GM21529 (cell line): ENCODE measurements around the gene IL12B.
"Not testable (repeated sequence)": the region's sequence is repeated elsewhere in the genome, so short reads cannot be mapped to it uniquely, and the experiment has no call there.

Experiments
- ATAC-seq: cut with Tn5 transposase; IDR thresholded peaks from one replicate; pipeline ENCODE4 v1.9.1; 2021; ENCODE audit not compliant: unreplicated experiment

Gene IL12B

DNA sequence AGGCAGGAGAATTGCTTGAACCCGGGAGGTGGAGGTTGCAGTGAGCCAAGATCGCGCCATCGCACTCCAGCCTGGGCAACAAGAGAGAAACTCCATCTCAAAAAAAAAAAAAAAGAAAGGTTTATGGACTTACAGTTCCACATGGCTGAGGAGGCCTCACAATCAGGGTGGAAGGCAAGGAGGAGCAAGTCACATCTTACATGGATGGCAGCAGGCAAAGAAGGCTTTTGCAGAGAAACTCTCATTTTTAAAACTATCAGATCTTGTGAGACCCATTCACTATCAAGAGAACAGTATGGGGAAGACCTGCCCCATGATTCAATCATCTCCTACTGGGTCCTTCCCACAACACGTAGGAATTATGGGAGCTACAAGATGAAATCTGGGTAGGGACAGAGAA is 33.0 kb downstream of the IL12B start:
- not testable (repeated sequence) for ATAC-seq

DNA sequence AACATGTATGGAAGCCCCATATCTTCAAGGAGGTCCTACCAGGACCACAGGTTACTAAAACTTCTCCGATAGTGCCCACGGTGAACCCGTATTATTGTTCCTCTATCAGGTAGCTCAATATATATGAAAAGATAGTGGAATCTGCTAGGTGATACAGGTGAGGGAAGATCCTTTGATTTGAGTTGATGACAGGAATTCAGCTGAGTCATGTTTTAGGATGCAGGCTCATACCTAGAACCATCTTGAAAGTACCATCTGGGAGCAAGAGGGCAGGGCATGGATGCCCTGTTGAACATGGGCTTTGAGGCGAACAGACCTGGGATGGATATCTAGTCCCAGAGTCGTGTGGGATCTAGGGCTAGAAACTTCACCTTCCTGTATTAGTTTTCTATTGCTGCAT is 35.4 kb downstream of the IL12B start:
- no peak for ATAC-seq

DNA sequence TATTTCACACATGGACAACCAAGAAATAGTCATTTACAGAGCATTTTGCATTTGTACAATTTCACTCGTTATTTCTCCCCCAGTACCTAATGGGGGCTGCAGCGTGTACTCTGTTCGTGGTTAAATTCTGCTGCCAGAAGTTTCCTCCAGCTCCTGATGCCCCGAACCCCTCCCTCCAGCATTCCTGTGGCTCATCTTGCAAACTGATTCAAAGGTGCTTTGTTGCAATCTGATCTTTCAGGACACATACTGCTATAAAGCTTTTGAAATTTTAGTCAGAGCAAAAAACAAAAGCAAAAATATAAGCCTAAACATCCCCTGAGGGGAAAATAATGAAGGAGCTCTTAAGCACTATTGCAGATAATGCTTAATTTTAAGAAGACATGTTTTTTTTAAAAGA is 39.5 kb downstream of the IL12B start:
- no peak for ATAC-seq

DNA sequence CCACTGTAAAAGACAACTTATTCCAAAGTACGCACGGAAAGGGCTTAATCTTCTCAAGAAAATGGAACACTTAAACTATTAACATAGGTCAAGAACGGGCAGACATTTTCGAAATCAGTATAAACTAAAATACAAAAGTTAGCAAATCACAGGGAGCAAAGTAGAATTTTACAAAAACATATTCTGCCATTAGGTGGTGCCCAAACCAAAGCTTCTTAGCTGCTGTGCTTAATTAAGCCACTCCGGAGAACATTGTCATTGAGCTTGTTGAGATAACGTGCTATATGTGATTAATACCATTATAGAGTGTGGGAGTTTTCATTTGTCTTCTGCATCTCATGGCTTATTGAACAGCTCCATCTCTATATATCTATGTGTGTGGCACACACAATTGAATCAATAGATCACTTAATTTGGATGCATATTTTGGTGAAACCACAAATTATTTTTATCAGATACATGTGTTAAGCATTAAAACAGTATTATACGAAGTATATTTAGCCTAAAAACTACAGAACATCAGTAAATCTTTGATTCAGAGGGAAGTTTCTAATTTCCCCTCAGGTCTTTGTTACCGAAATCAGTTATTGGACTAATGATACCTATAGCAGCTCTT is 43.8 kb downstream of the IL12B start:
- no peak for ATAC-seq

DNA sequence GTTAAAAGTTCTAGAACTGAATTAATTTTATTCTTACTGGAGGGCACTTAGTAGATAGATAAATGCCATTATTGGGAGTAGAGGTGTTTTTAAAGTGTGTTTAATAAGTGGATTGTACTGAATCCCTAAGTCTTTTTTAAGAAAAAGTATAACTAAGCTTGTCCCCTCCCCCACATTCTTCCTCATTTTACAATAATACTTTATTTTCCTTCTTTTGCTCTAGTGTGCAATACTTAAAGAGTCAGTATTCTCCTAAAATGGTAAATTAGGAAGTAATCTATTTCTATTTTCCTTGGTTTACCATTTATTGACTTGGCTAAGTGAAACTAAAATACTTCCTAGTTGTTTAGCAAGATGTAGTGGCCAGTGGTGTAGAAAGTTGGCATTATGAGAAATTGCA is 55.6 kb downstream of the IL12B start:
- ATAC-seq: no peak

DNA sequence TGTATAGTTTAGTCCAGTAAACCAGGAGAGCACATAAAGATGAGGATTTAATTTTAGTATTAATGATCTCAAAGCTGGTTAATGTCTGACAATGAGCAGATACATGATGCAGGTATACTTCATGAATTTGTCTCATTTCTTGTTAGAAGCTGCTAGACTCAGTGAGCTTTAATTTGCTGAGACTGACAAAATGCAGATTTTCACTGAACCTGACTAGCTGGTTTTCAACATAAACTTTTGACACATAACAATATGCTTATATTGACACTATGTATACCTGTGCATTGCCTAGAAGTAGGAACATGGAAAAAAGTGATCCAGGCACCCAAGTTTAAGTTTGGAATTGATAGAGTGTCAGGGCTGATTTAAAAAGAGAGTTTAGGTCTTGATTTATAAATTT is 56.4 kb downstream of the IL12B start:
- no peak for ATAC-seq

DNA sequence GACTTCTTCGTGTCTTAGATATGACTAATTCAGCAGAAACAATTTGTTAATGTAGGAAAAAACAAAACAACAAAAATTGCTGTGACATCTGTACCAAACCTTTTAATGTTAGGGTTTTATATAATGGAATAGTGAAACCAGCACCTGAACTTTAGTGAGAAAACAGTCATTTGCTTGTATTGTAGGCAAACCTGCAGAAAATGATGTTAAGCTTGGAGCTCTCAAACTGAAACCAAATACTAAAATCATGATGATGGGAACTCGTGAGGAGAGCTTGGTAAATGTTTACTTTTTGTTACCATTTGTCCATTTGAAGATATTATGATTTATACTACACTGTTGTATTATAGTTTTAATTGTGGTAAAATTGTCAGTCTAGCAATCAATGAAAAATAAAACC is 60.6 kb downstream of the IL12B start:
- no peak for ATAC-seq

DNA sequence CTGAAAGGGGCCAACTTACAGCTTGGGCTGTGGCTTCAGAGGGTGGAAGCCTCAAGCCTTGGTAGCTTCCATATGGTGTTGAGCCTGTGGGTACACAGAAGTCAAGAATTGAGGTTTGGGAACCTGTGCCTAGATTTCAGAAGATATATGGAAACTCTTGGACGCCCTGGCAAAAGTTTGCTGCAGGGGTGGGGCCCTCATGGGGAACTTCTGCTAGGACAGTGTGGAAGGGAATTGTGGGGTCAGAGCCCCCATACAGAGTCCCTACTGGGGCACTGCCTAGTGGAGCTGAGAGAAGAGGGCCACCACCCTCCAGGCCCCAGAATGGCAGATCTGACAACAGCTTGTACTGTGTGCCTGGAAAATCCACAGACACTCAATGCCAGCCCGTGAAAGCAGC is 63.5 kb downstream of the IL12B start:
- not testable (repeated sequence) for ATAC-seq
